ENCODE data around the gene PRKCSH.
"Not testable (repeated sequence)": the region's sequence is repeated elsewhere in the genome, so short reads cannot be mapped to it uniquely, and the experiment has no call there.

GRCh38 chr19:11433526-11433925 lies 1.9 kb upstream of the PRKCSH start:
- TF ChIP-seq CTCF (IDR thresholded peaks at IDR 0.05; ENCODE audit: insufficient read depth, low read depth, low read length); EZH2 (IDR thresholded peaks at IDR 0.05; ENCODE audit: insufficient read depth, low read length): not testable (repeated sequence)

Data from astrocyte (in vitro differentiated cells and primary cell).